ENCODE results near the gene RSPO1. TPM values are rescaled to one million over a fixed set of nuclear protein-coding genes. Genes with fewer than 3 reads are reported as not detected.
"Not testable (repeated sequence)": the region's sequence is repeated elsewhere in the genome, so short reads cannot be mapped to it uniquely, and the experiment has no call there.

Gene RSPO1
- total RNA-seq, 2 experiments from 2014 or later: not detected

- intact Hi-C loops (cut with micrococcal nuclease): no loop called here
- H3K9me3 Mint-ChIP-seq: no peaks in the 10 kb centered on the region
- DNase-seq: no peak
- no peak overlapping the region for H3K4me3 Mint-ChIP-seq
- CTCF ChIA-PET: no interaction called here
- no peak overlapping the region for H3K27ac Mint-ChIP-seq
- no peaks in the 10 kb centered on the region for H3K4me1 Mint-ChIP-seq (ENCODE audit: low read depth)
- H3K36me3 Mint-ChIP-seq (ENCODE audit: low read depth): no peaks in the 10 kb centered on the region
- no peaks in the 10 kb centered on the region for H3K27me3 Mint-ChIP-seq (ENCODE audit: low read depth)
Observed at GRCh38 chr1:37605806-37606474, 28.8 kb downstream of the RSPO1 start.

- no peaks in the 10 kb centered on the region for H3K9me3 Mint-ChIP-seq
- intact Hi-C loops (cut with micrococcal nuclease): no loop called here
- CTCF ChIA-PET: interaction anchor here (2.4 to 5.9 kb wide), 2 partner anchors 73 to 78 kb away, joined by 9 to 85 read pairs; no protein-coding TSS in a partner anchor
- no peak overlapping the region for H3K4me3 Mint-ChIP-seq
- H3K27ac Mint-ChIP-seq: no peak overlapping the region
- H3K27me3 Mint-ChIP-seq (ENCODE audit: low read depth): no peaks in the 10 kb centered on the region
- no peaks in the 10 kb centered on the region for H3K36me3 Mint-ChIP-seq (ENCODE audit: low read depth)
- no peaks in the 10 kb centered on the region for H3K4me1 Mint-ChIP-seq (ENCODE audit: low read depth)
- no peak for DNase-seq
Observed at GRCh38 chr1:37605061-37605650, 29.5 kb downstream of the RSPO1 start.

GRCh38 chr1:37602750-37603694 is 31.7 kb downstream of the RSPO1 start:
- H3K27ac Mint-ChIP-seq: no peak overlapping the region
- H3K4me3 Mint-ChIP-seq: no peak overlapping the region
- H3K36me3 Mint-ChIP-seq (ENCODE audit: low read depth): no peaks in the 10 kb centered on the region
- intact Hi-C loops (cut with micrococcal nuclease): loop anchor here (1.0 kb wide), 1 partner anchor 79 kb away; no protein-coding TSS in a partner anchor
- no peaks in the 10 kb centered on the region for H3K27me3 Mint-ChIP-seq (ENCODE audit: low read depth)
- no peaks in the 10 kb centered on the region for H3K9me3 Mint-ChIP-seq
- no peaks in the 10 kb centered on the region for H3K4me1 Mint-ChIP-seq (ENCODE audit: low read depth)
- DNase-seq: peak; percentile 50
- CTCF ChIA-PET: interaction anchor here (0.6 to 5.9 kb wide), 29 partner anchors 9 to 1646 kb away, joined by 3 to 85 read pairs (median 4); partner anchors contain the start of genes MTF1 and RSPO1

- DNase-seq: no peak
- intact Hi-C loops (cut with micrococcal nuclease): no loop called here
- no peaks in the 10 kb centered on the region for H3K9me3 Mint-ChIP-seq
- H3K27me3 Mint-ChIP-seq (ENCODE audit: low read depth): no peaks in the 10 kb centered on the region
- peaks cover under 1% of the 10 kb centered on the region for H3K4me1 Mint-ChIP-seq (ENCODE audit: low read depth)
- CTCF ChIA-PET: interaction anchor here (0.7 to 5.9 kb wide), 4 partner anchors 20 to 82 kb away, joined by 3 to 85 read pairs (median 4); no protein-coding TSS in a partner anchor
- H3K36me3 Mint-ChIP-seq (ENCODE audit: low read depth): no peaks in the 10 kb centered on the region
- H3K4me3 Mint-ChIP-seq: no peak overlapping the region
- no peak overlapping the region for H3K27ac Mint-ChIP-seq
Observed at GRCh38 chr1:37601441-37601840, 33.3 kb downstream of the RSPO1 start.

- DNase-seq: no peak
- Mint-ChIP-seq H3K36me3 (ENCODE audit: low read depth) (peaks cover 5% of the 10 kb centered on the region), H3K27ac (no peak overlapping the region), H3K4me3 (no peak overlapping the region), H3K9me3 (no peaks in the 10 kb centered on the region), H3K4me1 (ENCODE audit: low read depth) (peaks cover 9% of the 10 kb centered on the region), H3K27me3 (ENCODE audit: low read depth) (no peaks in the 10 kb centered on the region)
- intact Hi-C loops (cut with micrococcal nuclease): loop anchor here (10.0 kb wide), 1 partner anchor 405 kb away; the partner anchor contains the start of gene FHL3
- CTCF ChIA-PET: interaction anchor here (5.9 kb wide), 1 partner anchor 83 kb away, joined by 85 read pairs; no protein-coding TSS in a partner anchor
Observed at GRCh38 chr1:37599940-37600339, 34.8 kb downstream of the RSPO1 start.

- Mint-ChIP-seq H3K27ac (peak overlapping the region; percentile 90), H3K36me3 (ENCODE audit: low read depth) (peaks cover 12% of the 10 kb centered on the region), H3K4me3 (peak overlapping the region; percentile 99), H3K4me1 (ENCODE audit: low read depth) (peaks cover 30% of the 10 kb centered on the region), H3K27me3 (ENCODE audit: low read depth) (no peaks in the 10 kb centered on the region), H3K9me3 (no peaks in the 10 kb centered on the region)
- intact Hi-C loops (cut with micrococcal nuclease): loop anchor here (1.0 to 10.0 kb wide), 3 partner anchors 96 to 409 kb away; partner anchors contain the start of genes CDCA8 and FHL3
- no peak for DNase-seq
- CTCF ChIA-PET: interaction anchor here (0.5 to 1.1 kb wide), 4 partner anchors 16 to 1205 kb away, joined by 3 read pairs; no protein-coding TSS in a partner anchor
Observed at GRCh38 chr1:37596182-37596667, 38.5 kb downstream of the RSPO1 start.

GRCh38 chr1:37595440-37596181 is 39.1 kb downstream of the RSPO1 start, which contains the start of gene GNL2:
TSS of gene GNL2 (minus strand) at chr1:37595937. CDS start at chr1:37595822, 115 bp downstream.
- CTCF ChIA-PET: interaction anchor here (0.5 to 1.1 kb wide), 4 partner anchors 16 to 1204 kb away, joined by 3 read pairs; no protein-coding TSS in a partner anchor
- Mint-ChIP-seq H3K9me3 (no peaks in the 10 kb centered on the region), H3K27ac (peak within 1 kb of the TSS; percentile 90), H3K4me3 (peak within 1 kb of the TSS; percentile 99), H3K4me1 (ENCODE audit: low read depth) (peaks cover 34% of the 10 kb centered on the region), H3K36me3 (ENCODE audit: low read depth) (peaks cover 18% of the 10 kb centered on the region), H3K27me3 (ENCODE audit: low read depth) (no peaks in the 10 kb centered on the region)
- DNase-seq: peak; percentile 97
- intact Hi-C loops (cut with micrococcal nuclease): loop anchor here (1.0 to 10.0 kb wide), 7 partner anchors 19 to 409 kb away; partner anchors contain the start of genes CDCA8, FHL3, MTF1 and SNIP1

- peaks cover 29% of the 10 kb centered on the region for H3K36me3 Mint-ChIP-seq (ENCODE audit: low read depth)
- intact Hi-C loops (cut with micrococcal nuclease): loop anchor here (2.0 to 10.0 kb wide), 3 partner anchors 17 to 411 kb away; partner anchors contain the start of gene FHL3
- no peak for DNase-seq
- no peak overlapping the region for H3K27ac Mint-ChIP-seq
- peaks cover 41% of the 10 kb centered on the region for H3K4me1 Mint-ChIP-seq (ENCODE audit: low read depth)
- H3K27me3 Mint-ChIP-seq (ENCODE audit: low read depth): no peaks in the 10 kb centered on the region
- CTCF ChIA-PET: interaction anchor here (1.3 kb wide), 1 partner anchor 9 kb away, joined by 3 read pairs; no protein-coding TSS in a partner anchor
- peak overlapping the region; percentile 5 for H3K4me3 Mint-ChIP-seq
- H3K9me3 Mint-ChIP-seq: no peaks in the 10 kb centered on the region
Observed at GRCh38 chr1:37593726-37594125, 41.0 kb downstream of the RSPO1 start.

- Mint-ChIP-seq H3K36me3 (ENCODE audit: low read depth) (peaks cover 39% of the 10 kb centered on the region), H3K27me3 (ENCODE audit: low read depth) (no peaks in the 10 kb centered on the region), H3K4me1 (ENCODE audit: low read depth) (peaks cover 31% of the 10 kb centered on the region), H3K4me3 (no peak overlapping the region), H3K9me3 (no peaks in the 10 kb centered on the region), H3K27ac (no peak overlapping the region)
- CTCF ChIA-PET: interaction anchor here (0.6 kb wide), 1 partner anchor 57 kb away, joined by 3 read pairs; no protein-coding TSS in a partner anchor
- DNase-seq: no peak
- intact Hi-C loops (cut with micrococcal nuclease): no loop called here
Observed at GRCh38 chr1:37588939-37589338, 45.8 kb downstream of the RSPO1 start.

- H3K36me3 Mint-ChIP-seq (ENCODE audit: low read depth): peaks cover 39% of the 10 kb centered on the region
- H3K4me1 Mint-ChIP-seq (ENCODE audit: low read depth): peaks cover 10% of the 10 kb centered on the region
- H3K9me3 Mint-ChIP-seq; CTCF ChIA-PET; intact Hi-C loops (cut with micrococcal nuclease); H3K27me3 Mint-ChIP-seq (ENCODE audit: low read depth); DNase-seq; H3K27ac Mint-ChIP-seq; H3K4me3 Mint-ChIP-seq: not testable (repeated sequence)
Observed at GRCh38 chr1:37584544-37584943, 50.1 kb downstream of the RSPO1 start.

- Mint-ChIP-seq H3K36me3 (ENCODE audit: low read depth) (peaks cover 57% of the 10 kb centered on the region), H3K4me3 (no peak overlapping the region), H3K4me1 (ENCODE audit: low read depth) (peaks cover 47% of the 10 kb centered on the region), H3K27ac (peak overlapping the region; percentile 51), H3K9me3 (no peaks in the 10 kb centered on the region), H3K27me3 (ENCODE audit: low read depth) (no peaks in the 10 kb centered on the region)
- intact Hi-C loops (cut with micrococcal nuclease): loop anchor here (2.0 kb wide), 1 partner anchor 19 kb away; the partner anchor contains the start of gene GNL2
- DNase-seq: no peak
- CTCF ChIA-PET: no interaction called here
Observed at GRCh38 chr1:37575692-37576091, 59.0 kb downstream of the RSPO1 start.
